Middle frontal gyrus (tissue), 1 donor: Measurements from ENCODE around the gene MOB3B.

ENCODE experiments used
- DNase-seq: peaks from one replicate; pipeline ENCODE4 v3.0.0-alpha.2; 2015; ENCODE audit warnings: low spot score; ENCODE audit errors: extremely low spot score

Gene MOB3B

GRCh38 chr9:27368316-27368985, 161.2 kb downstream of the MOB3B start:
- DNase-seq: no peak

- DNase-seq: no peak
These were observed 161.7 kb downstream of the MOB3B start for GRCh38 chr9:27367921-27368315.

DNA sequence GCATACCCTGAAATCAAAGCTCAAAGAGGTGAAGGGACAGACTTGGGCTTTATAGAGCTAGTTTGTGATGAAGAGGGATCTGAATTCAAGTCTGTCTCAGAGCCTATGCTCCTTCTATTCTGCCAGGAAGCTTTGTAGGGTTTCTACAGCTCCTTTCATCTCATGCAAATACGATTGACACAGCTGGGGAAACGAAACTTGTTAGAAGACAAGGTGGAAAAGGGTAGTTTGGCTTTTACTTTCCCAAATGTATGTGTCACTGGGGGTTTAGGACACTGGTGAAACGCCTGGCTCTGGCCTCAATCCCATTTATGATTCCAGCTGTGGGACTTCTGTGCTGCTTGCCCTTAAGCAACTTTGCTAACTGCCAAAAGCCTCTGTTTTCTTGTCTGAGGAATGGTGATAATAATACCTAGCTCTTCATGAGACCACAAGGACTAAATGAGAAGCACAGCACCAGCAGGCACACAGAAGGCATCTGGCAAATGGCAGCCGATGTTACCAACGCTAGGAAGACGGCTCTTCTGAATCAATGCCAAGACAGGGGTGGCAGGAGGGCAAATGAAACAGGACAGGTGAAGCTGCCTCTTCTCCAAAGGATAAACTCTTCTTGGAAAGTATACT, 162.3 kb downstream of the MOB3B start:
- DNase-seq: no peak

DNA sequence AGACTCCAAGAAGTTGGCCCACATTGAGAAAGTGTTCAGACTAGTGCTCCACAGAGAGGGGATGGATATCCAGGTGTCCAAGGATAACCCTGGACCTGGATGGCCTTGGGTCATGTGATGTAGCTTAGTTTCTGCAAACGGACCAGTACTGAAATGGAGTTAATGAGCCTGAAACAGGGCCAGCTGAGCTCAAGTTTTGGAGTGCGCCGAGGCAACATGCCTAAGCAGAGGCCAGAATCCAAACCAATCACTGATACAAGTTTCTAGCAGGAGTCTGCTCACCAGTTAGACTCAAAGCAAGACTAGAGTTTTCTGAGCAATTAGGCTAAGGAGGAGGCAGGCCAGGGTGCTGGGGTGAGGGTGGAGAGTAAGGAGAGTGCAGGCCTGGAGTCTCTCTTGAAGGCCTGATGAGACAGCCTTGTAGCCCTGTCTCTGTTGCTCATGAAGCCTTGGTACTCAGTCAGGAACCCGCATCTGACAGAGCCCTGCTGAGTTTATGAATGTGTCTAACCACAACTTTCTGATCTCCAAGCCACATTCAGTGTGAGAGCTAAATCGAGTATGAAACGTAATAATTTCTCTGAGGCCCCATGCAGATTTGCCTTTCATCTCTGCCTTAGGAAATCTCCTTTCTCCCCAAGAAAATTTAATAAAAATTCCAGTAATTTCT, 163.8 kb downstream of the MOB3B start:
- DNase-seq: no peak

DNA sequence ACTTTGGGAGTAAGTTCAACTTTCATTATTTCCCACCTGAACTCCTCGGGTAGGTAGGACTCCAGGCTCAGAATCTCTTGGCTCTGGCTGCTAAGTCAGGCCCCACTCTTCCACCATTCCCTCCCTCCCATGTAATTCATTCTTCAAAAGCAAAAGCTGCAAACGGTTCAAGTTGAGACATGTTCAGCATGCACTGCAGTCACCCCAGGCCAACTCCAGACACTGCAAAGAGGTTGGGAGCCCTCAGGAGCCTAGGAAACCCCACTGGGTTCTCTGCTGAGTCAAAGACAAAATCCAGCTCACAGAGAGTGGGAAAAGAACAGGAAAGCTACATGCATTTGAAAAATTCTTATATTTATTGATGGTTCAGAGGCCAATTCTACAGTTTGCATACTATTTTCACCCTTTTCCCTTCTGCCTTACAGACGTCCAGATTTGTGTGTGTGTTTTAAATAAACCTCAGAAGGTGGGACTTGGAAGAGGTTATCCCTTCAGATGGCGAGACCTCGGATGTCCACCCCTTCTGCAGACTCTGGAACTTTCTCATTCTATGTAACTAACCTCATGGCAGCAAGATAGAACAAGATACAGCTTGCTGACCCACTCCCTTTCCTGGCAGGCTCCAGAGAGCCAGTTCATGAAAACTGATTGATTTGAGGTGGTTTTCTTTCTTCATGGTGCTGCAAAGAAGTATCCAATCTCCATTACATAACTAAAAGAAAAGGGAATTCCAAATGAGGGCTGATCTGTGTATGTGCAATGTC, 167.0 kb downstream of the MOB3B start:
- no peak for DNase-seq

DNA sequence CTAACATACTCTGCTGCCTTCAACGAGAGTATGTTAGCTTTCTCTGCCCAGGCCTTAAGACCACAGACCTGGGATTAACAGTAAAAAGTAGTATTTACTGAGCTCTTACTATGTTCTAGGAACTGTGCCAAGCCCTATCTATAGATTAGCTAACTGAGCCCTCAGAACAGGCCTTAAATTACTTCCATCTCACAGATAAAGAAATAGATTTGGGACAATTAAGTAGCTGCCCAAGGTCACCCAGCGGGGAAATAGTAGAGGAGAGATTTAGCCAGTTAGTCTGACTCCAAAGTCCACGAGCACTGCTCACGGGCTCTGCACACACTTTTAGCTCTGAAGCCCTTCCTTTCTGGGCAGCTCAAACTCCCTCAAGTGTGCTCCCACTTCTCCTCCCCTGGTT, 168.1 kb downstream of the MOB3B start:
- DNase-seq: no peak

GRCh38 chr9:27359763-27360162, 169.9 kb downstream of the MOB3B start:
- DNase-seq: no peak

DNA sequence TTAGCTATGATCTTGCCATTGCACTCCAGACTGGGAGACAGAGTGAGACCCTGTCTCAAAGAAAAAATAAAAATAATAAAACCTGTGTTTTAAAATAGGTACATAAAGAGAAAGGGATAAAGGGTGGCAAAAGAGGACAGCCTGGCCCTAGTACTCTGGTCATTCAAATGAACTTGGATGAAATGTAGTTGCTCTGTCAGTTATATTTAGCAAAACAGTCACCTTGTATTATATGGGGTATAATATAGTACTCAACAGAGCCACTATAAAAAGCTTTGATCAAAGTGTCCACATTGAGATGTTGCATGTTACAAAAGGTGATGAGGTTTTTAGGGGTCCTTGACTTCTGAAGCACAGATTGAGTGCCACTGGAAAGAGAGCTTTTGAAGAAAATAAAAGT, 171.6 kb downstream of the MOB3B start:
- no peak for DNase-seq

- DNase-seq: no peak
These were observed 173.2 kb downstream of the MOB3B start for GRCh38 chr9:27356446-27356845.

DNA sequence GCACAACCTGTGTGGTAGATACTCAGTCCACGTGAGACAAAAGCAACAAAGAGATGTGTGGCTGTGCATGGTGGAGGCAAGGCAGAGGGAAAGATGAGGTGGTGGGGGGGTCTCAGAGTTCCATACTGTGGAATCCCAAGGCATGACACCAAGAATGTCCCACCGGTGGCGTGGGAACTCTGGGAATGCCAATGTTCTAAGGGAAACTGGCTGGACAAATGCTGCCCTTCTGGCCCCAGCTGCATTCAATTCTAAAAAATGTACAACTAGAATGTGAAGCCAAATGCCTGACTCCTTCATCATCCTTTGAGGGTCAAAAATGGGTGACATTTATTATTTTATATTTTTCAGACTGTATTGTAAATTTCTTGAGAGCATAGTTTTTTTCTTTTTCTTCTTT, 174.4 kb downstream of the MOB3B start:
- no peak for DNase-seq

GRCh38 chr9:27353474-27354229, 176.0 kb downstream of the MOB3B start:
- DNase-seq: peak; percentile 69

DNA sequence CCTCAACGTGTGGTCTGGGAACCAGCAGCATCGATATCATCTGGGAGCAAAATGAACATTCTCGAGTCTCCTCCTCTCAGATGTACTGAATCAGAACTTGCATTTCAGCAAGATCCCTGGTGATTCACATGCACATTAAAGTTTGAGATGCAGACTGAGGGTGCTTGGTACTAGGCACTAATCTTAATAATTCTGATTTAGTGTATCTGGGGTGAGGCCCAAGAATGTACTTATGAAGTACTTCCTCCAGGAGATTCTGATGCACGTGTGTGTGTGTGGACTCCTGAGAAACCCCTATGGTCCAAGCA, 176.5 kb downstream of the MOB3B start:
- DNase-seq: no peak

GRCh38 chr9:27352457-27353165, 177.0 kb downstream of the MOB3B start:
- DNase-seq: no peak

DNA sequence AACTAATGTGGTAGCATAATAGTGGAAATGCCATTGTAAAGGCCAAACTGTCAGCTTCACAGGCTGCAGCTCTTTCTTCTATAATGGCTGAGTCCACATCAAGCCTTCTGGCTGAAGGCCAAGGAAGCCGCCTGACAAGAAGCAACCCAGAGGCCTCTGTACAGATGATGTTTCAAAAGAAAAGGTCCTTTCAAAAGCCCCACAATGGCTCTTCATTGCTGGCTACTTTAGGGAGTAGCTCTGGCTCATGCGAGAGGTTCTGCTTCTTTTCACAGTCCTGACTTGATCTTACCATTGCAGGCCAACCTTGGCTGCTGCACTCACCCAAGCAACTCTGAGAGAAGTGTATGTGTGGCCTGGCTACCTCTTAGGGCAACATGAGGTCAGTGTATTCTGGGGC, 178.2 kb downstream of the MOB3B start:
- DNase-seq: peak; percentile 60

GRCh38 chr9:27350382-27350976, 179.1 kb downstream of the MOB3B start:
- no peak for DNase-seq

DNA sequence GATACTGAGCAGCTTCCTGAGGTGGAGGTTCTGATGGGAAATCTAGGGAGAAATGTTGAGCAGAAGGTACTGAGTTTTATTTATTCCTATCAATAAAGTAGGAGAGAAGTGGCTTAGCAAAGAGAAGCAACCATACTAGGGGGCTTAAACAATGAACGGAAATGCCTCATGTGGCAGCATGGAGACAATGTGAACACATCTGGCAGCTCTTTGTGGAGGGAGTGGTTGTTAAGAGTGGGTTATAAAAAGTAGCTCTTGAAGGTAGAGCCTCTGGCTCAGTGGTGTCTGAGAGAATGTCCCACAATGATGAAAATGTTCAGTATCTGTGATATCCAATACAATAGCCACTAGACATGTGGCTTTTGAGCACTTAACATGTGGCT, 179.9 kb downstream of the MOB3B start:
- no peak for DNase-seq

DNA sequence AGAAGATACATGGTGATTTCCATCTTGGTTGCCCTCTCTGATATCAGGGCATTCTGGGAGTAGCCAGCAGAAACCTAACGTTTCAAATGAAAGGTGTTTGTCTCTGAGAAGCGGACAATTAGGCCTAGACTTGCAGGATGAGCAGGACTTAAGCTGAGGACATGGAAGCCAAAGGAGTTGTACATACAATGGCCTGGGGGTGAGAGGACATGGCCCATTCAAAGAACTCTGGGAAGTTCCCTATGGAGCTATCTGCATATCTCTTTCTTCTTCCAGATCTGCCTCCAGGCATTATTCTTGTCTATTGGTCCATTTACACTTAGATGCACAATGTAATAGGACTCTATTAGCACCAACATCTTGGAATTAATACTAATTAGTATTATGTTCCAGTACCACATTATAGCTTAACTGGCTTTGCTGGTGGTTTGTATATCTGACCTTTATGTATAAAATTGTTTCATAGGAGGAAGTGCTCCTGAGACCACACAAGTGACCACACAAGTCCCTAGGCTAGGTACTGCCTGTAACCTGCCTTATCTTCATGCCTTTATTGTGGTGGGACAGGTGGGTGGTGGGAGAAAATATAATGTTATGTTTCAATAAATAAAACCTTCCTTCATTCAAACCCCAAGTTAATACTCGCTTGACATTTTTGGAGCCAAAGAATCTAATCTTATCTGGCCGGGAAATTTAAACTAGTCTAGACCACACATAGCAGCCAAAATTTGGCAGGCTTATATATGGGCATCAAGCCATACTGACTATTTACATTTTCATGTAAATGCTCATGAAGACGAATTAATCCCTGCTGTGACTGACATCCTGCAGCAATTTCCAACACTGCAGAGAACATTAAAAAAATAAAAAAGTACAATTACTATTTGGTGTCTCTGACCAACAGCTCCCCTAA, 180.6 kb downstream of the MOB3B start:
- no peak for DNase-seq

DNA sequence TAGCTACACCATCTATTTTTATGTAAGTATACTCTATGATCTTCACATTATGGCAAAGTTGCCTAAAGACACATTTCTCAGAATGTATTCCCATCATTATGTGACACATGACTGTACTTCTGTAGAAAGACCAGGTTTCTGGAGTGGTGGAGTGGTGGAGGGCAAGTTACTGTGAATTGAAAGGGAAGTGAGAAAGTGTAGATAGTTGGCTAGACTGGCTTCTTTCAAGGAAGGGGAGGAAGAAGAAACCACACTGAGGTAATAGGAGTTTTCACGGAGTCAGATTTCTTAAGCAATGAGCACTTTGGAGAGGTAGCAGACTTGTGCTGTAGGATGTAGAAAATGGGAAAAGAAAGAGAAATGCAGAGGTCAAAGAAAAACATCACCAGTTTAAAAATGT, 181.7 kb downstream of the MOB3B start:
- DNase-seq: no peak

DNA sequence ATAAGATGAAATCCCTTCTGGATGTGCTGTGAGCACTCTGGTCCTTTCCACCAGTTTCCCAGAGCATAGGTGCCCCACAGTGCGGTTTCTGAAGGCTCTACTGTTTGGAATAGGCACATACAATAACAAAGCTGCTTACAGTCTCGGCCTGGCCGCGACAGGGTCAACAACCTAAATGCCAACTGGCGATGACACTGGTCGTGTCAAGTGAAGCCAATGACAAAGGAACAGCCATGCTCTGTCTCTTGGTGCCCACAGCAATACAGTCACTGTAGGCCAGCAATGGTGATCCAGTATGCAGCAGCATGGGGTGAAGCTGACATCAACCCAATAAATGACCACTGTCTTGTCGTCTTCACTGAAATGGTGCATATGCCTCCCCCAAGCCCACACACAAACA, 184.8 kb downstream of the MOB3B start:
- DNase-seq: no peak
